HEK293 (cell line): ENCODE measurements around the gene STAT3.
"Not testable (repeated sequence)": the region's sequence is repeated elsewhere in the genome, so short reads cannot be mapped to it uniquely, and the experiment has no call there.

Experiments used
- MEIS1 ChIP-seq: sonication (generic); formaldehyde crosslinking; IDR thresholded peaks from 2 replicates; pipeline ENCODE4 v1.8.1; 2022; ENCODE audit warnings: missing genetic modification reagents, mild to moderate bottlenecking, borderline replicate concordance
- ZNF404 ChIP-seq: fragments of 450-650 bp; formaldehyde crosslinking; IDR thresholded peaks from 2 replicates; pipeline ENCODE4 v1.5.1; 2017; ENCODE audit warnings: missing biosample characterization, missing genetic modification characterization
- ZNF416 ChIP-seq: fragments of 450-650 bp; formaldehyde crosslinking; IDR thresholded peaks from 2 replicates; pipeline ENCODE4 v1.5.1; 2016; ENCODE audit warnings: missing biosample characterization, missing genetic modification characterization
- ZNF510 ChIP-seq: fragments of 450-650 bp; formaldehyde crosslinking; IDR thresholded peaks from 2 replicates; pipeline ENCODE4 v1.5.1; 2018; ENCODE audit warnings: mild to moderate bottlenecking, missing genetic modification characterization, missing biosample characterization; ENCODE audit not compliant: insufficient replicate concordance
- ZNF514 ChIP-seq: fragments of 450-650 bp; formaldehyde crosslinking; IDR thresholded peaks from 2 replicates; pipeline ENCODE4 v1.5.1; 2016; ENCODE audit warnings: missing biosample characterization, missing genetic modification characterization
- ZNF521 ChIP-seq: fragments of 450-650 bp; formaldehyde crosslinking; IDR thresholded peaks from 2 replicates; pipeline ENCODE4 v1.5.1; 2017; ENCODE audit warnings: missing biosample characterization, mild to moderate bottlenecking, missing genetic modification characterization
- ZSCAN23 ChIP-seq: fragments of 450-650 bp; formaldehyde crosslinking; IDR thresholded peaks from 2 replicates; pipeline ENCODE4 v1.5.1; 2016; ENCODE audit warnings: missing biosample characterization, missing genetic modification characterization
- TF ChIP-seq, protein P1 (sequence below): sonication (generic); formaldehyde crosslinking; IDR thresholded peaks from 2 replicates; pipeline ENCODE4 v1.8.1; 2022; ENCODE audit warnings: mild to moderate bottlenecking, moderate library complexity, missing genetic modification reagents
- TF ChIP-seq, protein P2 (sequence below): fragments of 450-650 bp; formaldehyde crosslinking; IDR thresholded peaks from 2 replicates; pipeline ENCODE4 v1.5.1; 2016; ENCODE audit warnings: missing biosample characterization, missing genetic modification characterization
- TF ChIP-seq, protein P3 (sequence below): fragments of 450-650 bp; formaldehyde crosslinking; IDR thresholded peaks from 2 replicates; pipeline ENCODE4 v1.5.1; 2016; ENCODE audit warnings: missing biosample characterization, missing genetic modification characterization
- TF ChIP-seq, protein P4 (sequence below): fragments of 450-650 bp; formaldehyde crosslinking; IDR thresholded peaks from 2 replicates; pipeline ENCODE4 v1.5.1; 2016; ENCODE audit warnings: missing biosample characterization, missing genetic modification characterization

DNA sequence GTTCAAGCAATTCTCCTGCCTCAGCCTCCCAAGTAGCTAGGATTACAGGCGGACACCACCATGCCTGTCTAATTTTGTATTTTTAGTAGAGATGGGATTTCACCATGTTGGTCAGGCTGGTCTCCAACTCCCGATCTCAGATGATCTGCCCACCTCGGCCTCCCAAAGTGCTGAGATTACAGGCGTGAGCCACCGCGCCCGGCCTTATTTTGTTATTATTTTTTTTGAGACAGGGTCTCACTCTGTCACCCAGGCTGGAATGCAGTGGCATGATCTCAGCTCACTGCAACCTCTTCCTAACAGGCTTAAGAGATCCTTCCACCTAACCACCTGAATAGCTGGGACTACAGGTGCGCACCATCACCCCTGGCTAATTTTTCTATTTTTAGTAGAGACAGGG lies 7.4 kb upstream of the STAT3 start:
- TF ChIP-seq, protein P1, sequence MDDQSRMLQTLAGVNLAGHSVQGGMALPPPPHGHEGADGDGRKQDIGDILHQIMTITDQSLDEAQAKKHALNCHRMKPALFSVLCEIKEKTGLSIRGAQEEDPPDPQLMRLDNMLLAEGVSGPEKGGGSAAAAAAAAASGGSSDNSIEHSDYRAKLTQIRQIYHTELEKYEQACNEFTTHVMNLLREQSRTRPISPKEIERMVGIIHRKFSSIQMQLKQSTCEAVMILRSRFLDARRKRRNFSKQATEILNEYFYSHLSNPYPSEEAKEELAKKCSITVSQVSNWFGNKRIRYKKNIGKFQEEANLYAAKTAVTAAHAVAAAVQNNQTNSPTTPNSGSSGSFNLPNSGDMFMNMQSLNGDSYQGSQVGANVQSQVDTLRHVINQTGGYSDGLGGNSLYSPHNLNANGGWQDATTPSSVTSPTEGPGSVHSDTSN, result not testable (repeated sequence)
- TF ChIP-seq, protein P2, sequence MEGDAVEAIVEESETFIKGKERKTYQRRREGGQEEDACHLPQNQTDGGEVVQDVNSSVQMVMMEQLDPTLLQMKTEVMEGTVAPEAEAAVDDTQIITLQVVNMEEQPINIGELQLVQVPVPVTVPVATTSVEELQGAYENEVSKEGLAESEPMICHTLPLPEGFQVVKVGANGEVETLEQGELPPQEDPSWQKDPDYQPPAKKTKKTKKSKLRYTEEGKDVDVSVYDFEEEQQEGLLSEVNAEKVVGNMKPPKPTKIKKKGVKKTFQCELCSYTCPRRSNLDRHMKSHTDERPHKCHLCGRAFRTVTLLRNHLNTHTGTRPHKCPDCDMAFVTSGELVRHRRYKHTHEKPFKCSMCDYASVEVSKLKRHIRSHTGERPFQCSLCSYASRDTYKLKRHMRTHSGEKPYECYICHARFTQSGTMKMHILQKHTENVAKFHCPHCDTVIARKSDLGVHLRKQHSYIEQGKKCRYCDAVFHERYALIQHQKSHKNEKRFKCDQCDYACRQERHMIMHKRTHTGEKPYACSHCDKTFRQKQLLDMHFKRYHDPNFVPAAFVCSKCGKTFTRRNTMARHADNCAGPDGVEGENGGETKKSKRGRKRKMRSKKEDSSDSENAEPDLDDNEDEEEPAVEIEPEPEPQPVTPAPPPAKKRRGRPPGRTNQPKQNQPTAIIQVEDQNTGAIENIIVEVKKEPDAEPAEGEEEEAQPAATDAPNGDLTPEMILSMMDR (tag by site-specific recombination), result not testable (repeated sequence)
- TF ChIP-seq ZNF404 (tag by site-specific recombination); ZNF416 (tag by site-specific recombination); ZSCAN23 (tag by site-specific recombination); MEIS1 (CRISPR knock-in tag); ZNF521 (tag by site-specific recombination); ZNF510 (tag by site-specific recombination); ZNF514: not testable (repeated sequence)
- TF ChIP-seq, protein P3, sequence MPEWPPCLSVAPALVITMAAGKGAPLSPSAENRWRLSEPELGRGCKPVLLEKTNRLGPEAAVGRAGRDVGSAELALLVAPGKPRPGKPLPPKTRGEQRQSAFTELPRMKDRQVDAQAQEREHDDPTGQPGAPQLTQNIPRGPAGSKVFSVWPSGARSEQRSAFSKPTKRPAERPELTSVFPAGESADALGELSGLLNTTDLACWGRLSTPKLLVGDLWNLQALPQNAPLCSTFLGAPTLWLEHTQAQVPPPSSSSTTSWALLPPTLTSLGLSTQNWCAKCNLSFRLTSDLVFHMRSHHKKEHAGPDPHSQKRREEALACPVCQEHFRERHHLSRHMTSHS, result not testable (repeated sequence)
- TF ChIP-seq, protein P4, sequence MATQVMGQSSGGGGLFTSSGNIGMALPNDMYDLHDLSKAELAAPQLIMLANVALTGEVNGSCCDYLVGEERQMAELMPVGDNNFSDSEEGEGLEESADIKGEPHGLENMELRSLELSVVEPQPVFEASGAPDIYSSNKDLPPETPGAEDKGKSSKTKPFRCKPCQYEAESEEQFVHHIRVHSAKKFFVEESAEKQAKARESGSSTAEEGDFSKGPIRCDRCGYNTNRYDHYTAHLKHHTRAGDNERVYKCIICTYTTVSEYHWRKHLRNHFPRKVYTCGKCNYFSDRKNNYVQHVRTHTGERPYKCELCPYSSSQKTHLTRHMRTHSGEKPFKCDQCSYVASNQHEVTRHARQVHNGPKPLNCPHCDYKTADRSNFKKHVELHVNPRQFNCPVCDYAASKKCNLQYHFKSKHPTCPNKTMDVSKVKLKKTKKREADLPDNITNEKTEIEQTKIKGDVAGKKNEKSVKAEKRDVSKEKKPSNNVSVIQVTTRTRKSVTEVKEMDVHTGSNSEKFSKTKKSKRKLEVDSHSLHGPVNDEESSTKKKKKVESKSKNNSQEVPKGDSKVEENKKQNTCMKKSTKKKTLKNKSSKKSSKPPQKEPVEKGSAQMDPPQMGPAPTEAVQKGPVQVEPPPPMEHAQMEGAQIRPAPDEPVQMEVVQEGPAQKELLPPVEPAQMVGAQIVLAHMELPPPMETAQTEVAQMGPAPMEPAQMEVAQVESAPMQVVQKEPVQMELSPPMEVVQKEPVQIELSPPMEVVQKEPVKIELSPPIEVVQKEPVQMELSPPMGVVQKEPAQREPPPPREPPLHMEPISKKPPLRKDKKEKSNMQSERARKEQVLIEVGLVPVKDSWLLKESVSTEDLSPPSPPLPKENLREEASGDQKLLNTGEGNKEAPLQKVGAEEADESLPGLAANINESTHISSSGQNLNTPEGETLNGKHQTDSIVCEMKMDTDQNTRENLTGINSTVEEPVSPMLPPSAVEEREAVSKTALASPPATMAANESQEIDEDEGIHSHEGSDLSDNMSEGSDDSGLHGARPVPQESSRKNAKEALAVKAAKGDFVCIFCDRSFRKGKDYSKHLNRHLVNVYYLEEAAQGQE (tag by site-specific recombination), result not testable (repeated sequence)
